ENCODE results near the gene FXR2.
A peak's percentile ranks its signal among the peaks of the same experiment; 100 is the strongest.

The FXR2 gene

GRCh38 chr17:7561028-7561575 lies 53.6 kb downstream of the FXR2 start:
- peak; percentile 87 for DNase-seq (ENCODE audit: extremely low spot score)
- peak; percentile 69 for TF ChIP-seq L3MBTL2 (conservative IDR thresholded peaks at IDR 0.05)
- TF ChIP-seq TARDBP (IDR thresholded peaks at IDR 0.05), result no peak
- ChIA-PET CTCF (interaction anchor here (0.5 to 2.5 kb wide), 25 partner anchors 9 to 376 kb away, joined by 3 to 43 read pairs (median 5); partner anchors contain the start of genes FGF11, SLC2A4 and TNFSF12), POLR2A (interaction anchor here (0.8 to 3.0 kb wide), 34 partner anchors 8 to 515 kb away, joined by 3 to 25 read pairs (median 4); partner anchors contain the start of genes CD68, FXR2, KCTD11 and MPDU1)

GRCh38 chr17:7560172-7561027 lies 54.3 kb downstream of the FXR2 start:
- ChIA-PET CTCF (interaction anchor here (0.5 to 2.5 kb wide), 26 partner anchors 8 to 375 kb away, joined by 3 to 43 read pairs (median 4); partner anchors contain the start of genes FGF11, SLC2A4 and TNFSF12), POLR2A (interaction anchor here (0.8 to 3.0 kb wide), 34 partner anchors 9 to 515 kb away, joined by 3 to 25 read pairs (median 4); partner anchors contain the start of genes CD68, FXR2, KCTD11 and MPDU1)
- TF ChIP-seq TARDBP (IDR thresholded peaks at IDR 0.05) (no peak), PKNOX1 (IDR thresholded peaks at IDR 0.05) (no peak), BHLHE40 (IDR thresholded peaks at IDR 0.05; ENCODE audit: borderline replicate concordance) (no peak), FOXA1 (IDR thresholded peaks at IDR 0.05) (no peak), NFRKB (IDR thresholded peaks at IDR 0.05) (no peak), ZNF384 (IDR thresholded peaks at IDR 0.05) (no peak), SUZ12 (IDR thresholded peaks at IDR 0.05) (no peak), FOXM1 (IDR thresholded peaks at IDR 0.05; ENCODE audit: borderline replicate concordance) (no peak), SP1 (IDR thresholded peaks at IDR 0.05) (no peak), ARNT (IDR thresholded peaks at IDR 0.05) (no peak), ELF4 (IDR thresholded peaks at IDR 0.05) (no peak)
- peak; percentile 80 for DNase-seq (ENCODE audit: extremely low spot score)

GRCh38 chr17:7559320-7560171 lies 55.2 kb downstream of the FXR2 start:
- CTCF ChIA-PET, result interaction anchor here (0.8 to 2.5 kb wide), 14 partner anchors 7 to 215 kb away, joined by 3 to 43 read pairs (median 6); partner anchors contain the start of genes FGF11 and TNFSF12
- TF ChIP-seq L3MBTL2 (conservative IDR thresholded peaks at IDR 0.05), result no peak
- POLR2A ChIA-PET, result interaction anchor here (1.0 to 3.0 kb wide), 24 partner anchors 8 to 278 kb away, joined by 3 to 25 read pairs (median 6); partner anchors contain the start of genes FXR2, MPDU1, SLC2A4 and TMEM256
- no peak for DNase-seq (ENCODE audit: extremely low spot score)

- POLR2A ChIA-PET, result interaction anchor here (1.7 to 3.0 kb wide), 2 partner anchors 25 to 205 kb away, joined by 6 to 11 read pairs; partner anchors contain the start of gene MPDU1
- DNase-seq (ENCODE audit: extremely low spot score), result no peak
- CTCF ChIA-PET, result no interaction called here
- TF ChIP-seq FOXM1 (IDR thresholded peaks at IDR 0.05; ENCODE audit: borderline replicate concordance) (no peak), SP1 (IDR thresholded peaks at IDR 0.05) (no peak), ZNF384 (IDR thresholded peaks at IDR 0.05) (no peak), FOXK2 (IDR thresholded peaks at IDR 0.05) (no peak), BHLHE40 (IDR thresholded peaks at IDR 0.05; ENCODE audit: borderline replicate concordance) (no peak), ELF4 (IDR thresholded peaks at IDR 0.05) (no peak), L3MBTL2 (conservative IDR thresholded peaks at IDR 0.05) (no peak), ARNT (IDR thresholded peaks at IDR 0.05) (no peak)
These were observed 56.0 kb downstream of the FXR2 start, which contains the start of gene TNFSF13 for GRCh38 chr17:7558544-7559319. TSS of gene TNFSF13 (plus strand) at chr17:7558750. CDS start at chr17:7559040, 290 bp downstream.

GRCh38 chr17:7557775-7558543 lies 56.7 kb downstream of the FXR2 start:
- DNase-seq (ENCODE audit: extremely low spot score), result no peak
- CTCF ChIA-PET, result no interaction called here
- POLR2A ChIA-PET, result interaction anchor here (0.8 to 3.0 kb wide), 3 partner anchors 26 to 205 kb away, joined by 3 to 11 read pairs (median 6); partner anchors contain the start of gene MPDU1
- TF ChIP-seq FOXA1 (IDR thresholded peaks at IDR 0.05), result no peak
- no peak for TF ChIP-seq BHLHE40 (IDR thresholded peaks at IDR 0.05; ENCODE audit: borderline replicate concordance)
- TF ChIP-seq SUZ12 (IDR thresholded peaks at IDR 0.05), result no peak
- no peak for TF ChIP-seq ELF4 (IDR thresholded peaks at IDR 0.05)
- no peak for TF ChIP-seq CTBP1 (IDR thresholded peaks at IDR 0.05; ENCODE audit: borderline replicate concordance)
- no peak for TF ChIP-seq PKNOX1 (IDR thresholded peaks at IDR 0.05)
- no peak for TF ChIP-seq ARNT (IDR thresholded peaks at IDR 0.05)
- TF ChIP-seq LEF1 (IDR thresholded peaks at IDR 0.05; ENCODE audit: borderline replicate concordance), result no peak
- no peak for TF ChIP-seq FOXM1 (IDR thresholded peaks at IDR 0.05; ENCODE audit: borderline replicate concordance)
- no peak for TF ChIP-seq SP1 (IDR thresholded peaks at IDR 0.05)
- no peak for TF ChIP-seq L3MBTL2 (conservative IDR thresholded peaks at IDR 0.05)
- TF ChIP-seq FOXK2 (IDR thresholded peaks at IDR 0.05), result no peak
- no peak for TF ChIP-seq NFRKB (IDR thresholded peaks at IDR 0.05)
- TF ChIP-seq HDGF (IDR thresholded peaks at IDR 0.05; ENCODE audit: borderline replicate concordance), result no peak
- TF ChIP-seq TARDBP (IDR thresholded peaks at IDR 0.05), result no peak
- no peak for TF ChIP-seq ZNF384 (IDR thresholded peaks at IDR 0.05)
